Inflammatory macrophage treated with lipopolysaccharide for 1 hour (primary cell): ENCODE results near the gene OCIAD1.

ENCODE experiments used
- DNase-seq, 2 donors: peaks; one replicate each; pipeline ENCODE4 v3.0.0-alpha.2; 2020 to 2022

Gene OCIAD1

GRCh38 chr4:48896845-48897244 is 66.0 kb downstream of the OCIAD1 start:
- DNase-seq: no peak

GRCh38 chr4:48898733-48899431 is 68.0 kb downstream of the OCIAD1 start:
- peak; percentile 40 to 53 for DNase-seq

GRCh38 chr4:48899432-48899749 is 68.5 kb downstream of the OCIAD1 start:
- no peak for DNase-seq

GRCh38 chr4:48899950-48900349 is 69.1 kb downstream of the OCIAD1 start:
- DNase-seq: no peak

GRCh38 chr4:48901196-48901595 is 70.3 kb downstream of the OCIAD1 start:
- no peak for DNase-seq

GRCh38 chr4:48902266-48902665 is 71.4 kb downstream of the OCIAD1 start:
- DNase-seq: no peak

- no peak for DNase-seq
Measured at GRCh38 chr4:48904101-48904500, 73.2 kb downstream of the OCIAD1 start.

- no peak for DNase-seq
Measured at GRCh38 chr4:48904541-48905142, 73.8 kb downstream of the OCIAD1 start.

- DNase-seq: no peak
Measured at GRCh38 chr4:48905363-48906015, 74.6 kb downstream of the OCIAD1 start.

- peak in 1 of 2 donors; percentile 5 for DNase-seq
Measured at GRCh38 chr4:48906206-48907173, 75.6 kb downstream of the OCIAD1 start, which contains the start of gene OCIAD2. Gene OCIAD2 (minus strand): TSS chr4:48906774. CDS start chr4:48904549, 2,225 bp downstream.

GRCh38 chr4:48907706-48908477 is 77.0 kb downstream of the OCIAD1 start:
- no peak for DNase-seq

GRCh38 chr4:48908687-48909086 is 77.8 kb downstream of the OCIAD1 start:
- no peak for DNase-seq

GRCh38 chr4:48909697-48910096 is 78.8 kb downstream of the OCIAD1 start:
- DNase-seq: no peak

GRCh38 chr4:48910511-48910910 is 79.6 kb downstream of the OCIAD1 start:
- no peak for DNase-seq
